GM13977 (cell line): ENCODE data around the gene QSOX1.

Experiments used
- DNase-seq: peaks from one replicate; pipeline ENCODE4 v3.0.0; 2012; ENCODE audit warnings: low spot score
- CTCF ChIP-seq: IDR thresholded peaks from 2 replicates; pipeline ENCODE4 v1.5.1; 2012; ENCODE audit warnings: mild to moderate bottlenecking, control low read depth; ENCODE audit not compliant: insufficient read depth; ENCODE audit errors: extremely low read depth, missing control alignments
- in situ Hi-C: fragments of 300-500 bp; cut with MboI; formaldehyde crosslinking; loops from one replicate; pipeline ENCODE4 v1.12.0; 2022; ENCODE audit warnings: low sequenced_read_pairs, low pct_unique_long_range_greater_than_20kb, mixed read lengths, inconsistent platforms; ENCODE audit not compliant: unreplicated experiment

The QSOX1 gene

DNA sequence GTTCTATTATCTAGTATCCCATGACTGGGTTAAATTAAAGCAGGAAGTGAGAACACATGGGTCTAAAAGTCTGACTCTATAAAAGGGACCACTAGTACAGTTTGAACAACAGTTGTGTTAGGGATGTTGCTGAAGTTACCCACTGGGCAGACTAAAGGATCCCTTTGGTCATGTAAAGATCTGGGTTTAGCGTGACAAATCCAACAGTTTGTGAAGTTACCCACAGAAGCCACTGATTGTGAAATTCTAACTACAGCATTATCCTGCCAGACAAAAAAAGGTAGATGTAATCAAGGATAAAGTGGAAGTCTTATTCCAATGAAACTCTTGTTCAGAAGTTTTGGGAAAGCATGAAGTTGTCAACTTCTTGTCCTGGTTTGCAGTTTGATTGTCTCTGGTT lies 5.7 kb downstream of the QSOX1 start:
- no peak for DNase-seq
- in situ Hi-C loops, result loop anchor here (10.0 kb wide), 1 partner anchor 286 kb away; the partner anchor contains the start of gene TOR1AIP2
- no peak for TF ChIP-seq CTCF

DNA sequence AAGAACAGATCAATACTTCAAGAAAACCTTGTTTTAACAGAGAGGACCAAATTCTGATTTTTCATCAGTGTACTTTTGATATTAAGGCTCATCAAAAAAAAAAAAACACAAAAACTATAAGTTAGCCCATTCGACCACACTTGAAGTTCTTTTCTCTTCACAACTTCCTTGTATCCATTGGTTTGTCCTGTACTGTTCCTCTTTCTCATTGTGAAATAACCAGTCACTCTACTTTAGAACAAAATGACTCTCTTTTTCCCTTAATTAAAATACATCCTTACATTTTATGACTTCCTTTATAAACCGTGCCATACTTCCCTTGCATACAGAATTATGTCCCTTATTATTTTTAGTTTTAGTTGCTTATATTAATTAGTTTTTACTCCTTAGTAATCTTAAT lies 8.4 kb downstream of the QSOX1 start:
- TF ChIP-seq CTCF, result no peak
- no peak for DNase-seq
- in situ Hi-C loops, result loop anchor here (10.0 kb wide), 1 partner anchor 288 kb away; the partner anchor contains the start of gene TOR1AIP2

GRCh38 chr1:180165096-180165495 lies 10.4 kb downstream of the QSOX1 start:
- DNase-seq, result no peak
- in situ Hi-C loops, result loop anchor here (10.0 kb wide), 1 partner anchor 290 kb away; the partner anchor contains the start of gene TOR1AIP2
- no peak for TF ChIP-seq CTCF

- in situ Hi-C loops, result loop anchor here (10.0 kb wide), 1 partner anchor 291 kb away; the partner anchor contains the start of gene TOR1AIP2
- no peak for TF ChIP-seq CTCF
- no peak for DNase-seq
Measured at GRCh38 chr1:180165509-180166435, 11.1 kb downstream of the QSOX1 start.

DNA sequence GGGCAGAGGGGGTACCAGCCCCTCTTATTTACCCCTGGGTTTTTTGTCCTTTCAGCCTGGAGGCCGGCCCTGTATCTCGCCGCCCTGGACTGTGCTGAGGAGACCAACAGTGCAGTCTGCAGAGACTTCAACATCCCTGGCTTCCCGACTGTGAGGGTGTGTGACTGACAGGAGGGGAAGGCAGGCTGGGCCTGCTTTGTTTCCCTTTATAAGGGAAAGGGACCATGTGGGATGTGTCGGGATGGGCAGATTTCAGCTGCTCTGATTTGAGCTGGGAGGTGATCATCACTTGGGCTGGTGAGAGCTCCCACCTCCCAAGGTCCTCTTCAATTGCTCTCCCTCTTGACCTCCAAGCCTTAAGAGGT lies 11.7 kb downstream of the QSOX1 start:
- TF ChIP-seq CTCF, result no peak
- in situ Hi-C loops, result loop anchor here (10.0 kb wide), 1 partner anchor 292 kb away; the partner anchor contains the start of gene TOR1AIP2
- DNase-seq, result no peak

- DNase-seq, result no peak
- TF ChIP-seq CTCF, result no peak
- in situ Hi-C loops, result loop anchor here (10.0 kb wide), 1 partner anchor 292 kb away; the partner anchor contains the start of gene TOR1AIP2
Measured at GRCh38 chr1:180167021-180167701, 12.5 kb downstream of the QSOX1 start.
